Fibroblast of villous mesenchyme (primary cell): ENCODE results near the gene SLC12A2. TPM values are rescaled to one million over a fixed set of nuclear protein-coding genes. Genes with fewer than 3 reads are reported as not detected.

Experiments used
- DNase-seq: peaks from one replicate; pipeline ENCODE4 v3.0.0-alpha.2; 2010; ENCODE audit warnings: low read depth
- H3K4me3 ChIP-seq: 2 replicates; pipeline ENCODE4 v1.5.1; 2011; ENCODE audit warnings: low read depth, mild to moderate bottlenecking, low read length
- total RNA-seq: library from RNA; depleted of rRNA; stranded (reverse); fragments of >200 nt; gene quantifications from 2 replicates; pipeline ENCODE4 v1.2.3, GENCODE V29; 2012
- TF ChIP-seq, protein P1 (sequence below): IDR thresholded peaks from 2 replicates; pipeline ENCODE4 v1.5.1; 2012; ENCODE audit warnings: low read depth, mild to moderate bottlenecking, low read length; ENCODE audit not compliant: insufficient read depth

SLC12A2 gene
- total RNA-seq, 1 donor, result 37.1 TPM

DNA sequence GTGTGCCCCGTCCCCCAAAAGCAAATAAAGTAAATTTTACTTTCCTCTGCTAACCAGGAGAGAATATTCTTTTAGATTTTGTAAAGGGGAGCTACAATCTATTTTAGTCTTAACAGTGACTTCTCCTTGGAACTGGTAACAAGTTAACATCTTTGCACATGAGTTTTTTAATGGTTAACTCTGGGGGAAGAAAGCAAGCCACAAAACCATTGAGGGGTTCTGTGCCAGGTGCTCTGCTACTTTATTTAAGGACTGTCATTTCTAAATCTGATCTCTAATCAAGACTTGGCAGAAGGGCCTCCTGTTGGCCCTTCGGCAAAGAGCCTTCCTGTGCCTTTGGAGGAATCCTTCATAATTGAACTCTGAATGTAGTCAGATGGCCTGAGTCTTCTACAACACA, 153.4 kb downstream of the SLC12A2 start:
- DNase-seq, result no peak
- TF ChIP-seq, protein P1, sequence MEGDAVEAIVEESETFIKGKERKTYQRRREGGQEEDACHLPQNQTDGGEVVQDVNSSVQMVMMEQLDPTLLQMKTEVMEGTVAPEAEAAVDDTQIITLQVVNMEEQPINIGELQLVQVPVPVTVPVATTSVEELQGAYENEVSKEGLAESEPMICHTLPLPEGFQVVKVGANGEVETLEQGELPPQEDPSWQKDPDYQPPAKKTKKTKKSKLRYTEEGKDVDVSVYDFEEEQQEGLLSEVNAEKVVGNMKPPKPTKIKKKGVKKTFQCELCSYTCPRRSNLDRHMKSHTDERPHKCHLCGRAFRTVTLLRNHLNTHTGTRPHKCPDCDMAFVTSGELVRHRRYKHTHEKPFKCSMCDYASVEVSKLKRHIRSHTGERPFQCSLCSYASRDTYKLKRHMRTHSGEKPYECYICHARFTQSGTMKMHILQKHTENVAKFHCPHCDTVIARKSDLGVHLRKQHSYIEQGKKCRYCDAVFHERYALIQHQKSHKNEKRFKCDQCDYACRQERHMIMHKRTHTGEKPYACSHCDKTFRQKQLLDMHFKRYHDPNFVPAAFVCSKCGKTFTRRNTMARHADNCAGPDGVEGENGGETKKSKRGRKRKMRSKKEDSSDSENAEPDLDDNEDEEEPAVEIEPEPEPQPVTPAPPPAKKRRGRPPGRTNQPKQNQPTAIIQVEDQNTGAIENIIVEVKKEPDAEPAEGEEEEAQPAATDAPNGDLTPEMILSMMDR, result no peak
- H3K4me3 ChIP-seq, result no peak overlapping the region

DNA sequence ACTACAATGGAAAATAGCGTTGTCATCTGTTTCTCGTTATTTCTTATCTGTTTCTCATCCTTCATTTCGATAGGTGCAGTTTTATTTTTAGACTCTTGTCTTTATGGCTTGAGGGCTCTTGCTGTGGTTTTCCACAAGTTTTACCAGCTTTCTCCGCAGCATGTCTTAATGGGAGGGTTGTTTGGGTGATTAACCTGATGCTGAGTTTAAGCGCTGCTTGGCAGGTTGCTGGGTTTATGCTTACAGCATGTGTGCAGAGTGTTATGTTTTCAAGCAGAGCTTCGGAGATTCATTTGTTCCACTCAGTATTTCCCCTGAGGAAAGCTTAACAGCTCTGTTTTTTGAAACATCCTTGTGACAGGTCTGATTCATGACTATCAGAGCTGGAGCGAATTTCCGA, 154.0 kb downstream of the SLC12A2 start:
- no peak overlapping the region for H3K4me3 ChIP-seq
- TF ChIP-seq, protein P1, result no peak
- peak; percentile 70 for DNase-seq
